IPS-18a (cell line): ENCODE results near the gene ARHGEF26.

Experiments
- H3K27ac ChIP-seq: one replicate; pipeline ENCODE4 v1.5.1; 2013; ENCODE audit warnings: low read length
- H3K27me3 ChIP-seq: one replicate; pipeline ENCODE4 v1.6.1; 2013; ENCODE audit warnings: mild to moderate bottlenecking, low read length; ENCODE audit not compliant: control insufficient read depth, insufficient read depth
- H3K36me3 ChIP-seq: one replicate; pipeline ENCODE4 v1.6.1; 2013; ENCODE audit warnings: low read depth, low read length; ENCODE audit not compliant: control insufficient read depth
- H3K4me1 ChIP-seq: one replicate; pipeline ENCODE4 v1.6.1; 2013; ENCODE audit warnings: low read depth, low read length; ENCODE audit not compliant: control insufficient read depth
- H3K4me3 ChIP-seq: one replicate; pipeline ENCODE4 v1.5.1; 2013; ENCODE audit warnings: low read length
- H3K9ac ChIP-seq: one replicate; pipeline ENCODE4 v1.6.1; 2013; ENCODE audit warnings: mild to moderate bottlenecking, low read length, moderate library complexity
- H3K9me3 ChIP-seq: one replicate; pipeline ENCODE4 v1.6.1; 2013; ENCODE audit warnings: low read depth, low read length; ENCODE audit not compliant: control insufficient read depth

The ARHGEF26 gene

DNA sequence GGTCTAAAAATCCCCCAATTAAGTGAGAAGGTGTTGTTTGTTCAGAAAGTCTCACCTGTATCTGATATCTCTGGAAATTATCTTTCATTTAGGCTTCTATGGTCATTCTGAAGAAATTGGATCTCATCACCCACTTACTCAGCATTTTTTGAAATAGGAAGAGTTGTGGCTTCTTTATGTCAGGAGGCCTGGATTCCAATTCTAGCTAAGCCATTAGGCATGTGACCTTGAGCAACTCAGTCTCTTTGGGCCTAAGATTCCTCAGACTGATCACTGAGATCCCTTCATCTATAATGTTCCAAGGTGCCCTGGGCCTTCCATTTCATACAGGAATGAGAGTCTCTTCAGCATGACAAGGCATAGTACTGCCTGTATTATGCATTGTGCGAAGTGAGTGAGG lies 70.3 kb downstream of the ARHGEF26 start:
- no peaks in the 10 kb centered on the region for H3K4me1 ChIP-seq
- H3K36me3 ChIP-seq, result no peaks in the 10 kb centered on the region
- H3K4me3 ChIP-seq, result no peak overlapping the region
- H3K27ac ChIP-seq, result no peak overlapping the region
- H3K27me3 ChIP-seq, result no peaks in the 10 kb centered on the region
- no peak overlapping the region for H3K9ac ChIP-seq
- H3K9me3 ChIP-seq, result no peaks in the 10 kb centered on the region

DNA sequence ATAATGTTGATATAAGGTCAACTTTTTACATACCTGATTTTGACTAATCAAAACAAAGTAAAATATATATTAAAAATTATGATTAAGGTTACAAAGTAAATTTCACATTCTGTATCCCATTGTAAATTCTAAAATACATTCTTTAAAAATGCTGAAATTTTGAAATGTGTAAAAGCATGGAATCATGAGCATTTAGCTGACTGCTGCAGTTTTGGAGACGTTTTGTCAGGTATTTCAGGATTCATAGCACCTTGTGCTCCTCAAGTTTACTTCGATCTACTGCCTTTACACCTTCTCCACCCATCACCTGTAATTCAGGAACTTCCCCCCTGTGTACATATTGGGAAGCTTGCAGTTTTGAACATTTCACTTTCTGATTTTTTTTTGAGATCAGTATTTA lies 71.0 kb downstream of the ARHGEF26 start:
- H3K4me1 ChIP-seq, result no peaks in the 10 kb centered on the region
- no peak overlapping the region for H3K4me3 ChIP-seq
- H3K9me3 ChIP-seq, result no peaks in the 10 kb centered on the region

DNA sequence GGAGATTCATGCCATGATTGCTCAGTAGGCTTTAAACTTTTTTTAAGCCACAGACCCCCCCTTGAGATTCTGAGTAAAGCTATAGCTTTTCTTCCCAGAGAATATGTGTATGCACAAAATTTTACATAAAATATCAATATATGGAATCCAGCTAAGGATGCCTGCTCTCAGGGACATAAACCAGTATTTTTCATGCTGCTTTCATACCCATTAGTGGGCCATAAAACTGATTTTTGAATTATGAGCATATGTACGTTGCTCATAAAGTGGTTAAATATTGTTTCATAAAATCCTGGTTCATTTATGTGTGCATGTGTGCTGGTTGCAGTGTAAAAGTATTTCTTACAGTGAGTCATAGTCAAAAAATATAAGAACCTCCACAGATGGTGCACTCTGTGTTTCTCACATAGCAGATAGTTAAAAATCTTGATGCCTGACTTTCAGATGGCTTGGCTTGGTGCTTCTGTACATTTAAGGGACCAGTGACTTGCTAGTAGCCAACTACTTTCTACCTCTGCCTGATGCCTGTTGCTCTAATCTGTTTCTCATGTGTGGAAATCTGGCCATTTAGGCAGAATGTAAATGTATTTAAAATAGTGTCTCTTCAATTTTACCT lies 71.9 kb downstream of the ARHGEF26 start:
- no peaks in the 10 kb centered on the region for H3K27me3 ChIP-seq
- H3K27ac ChIP-seq, result no peak overlapping the region
- H3K9me3 ChIP-seq, result no peaks in the 10 kb centered on the region
- H3K9ac ChIP-seq, result no peak overlapping the region
- H3K4me1 ChIP-seq, result no peaks in the 10 kb centered on the region
- no peak overlapping the region for H3K4me3 ChIP-seq
- no peaks in the 10 kb centered on the region for H3K36me3 ChIP-seq

More for the DNA sequence above, 71.0 kb downstream of the ARHGEF26 start:
- no peak overlapping the region for H3K9ac ChIP-seq
- no peaks in the 10 kb centered on the region for H3K27me3 ChIP-seq
- no peak overlapping the region for H3K27ac ChIP-seq
- no peaks in the 10 kb centered on the region for H3K36me3 ChIP-seq

DNA sequence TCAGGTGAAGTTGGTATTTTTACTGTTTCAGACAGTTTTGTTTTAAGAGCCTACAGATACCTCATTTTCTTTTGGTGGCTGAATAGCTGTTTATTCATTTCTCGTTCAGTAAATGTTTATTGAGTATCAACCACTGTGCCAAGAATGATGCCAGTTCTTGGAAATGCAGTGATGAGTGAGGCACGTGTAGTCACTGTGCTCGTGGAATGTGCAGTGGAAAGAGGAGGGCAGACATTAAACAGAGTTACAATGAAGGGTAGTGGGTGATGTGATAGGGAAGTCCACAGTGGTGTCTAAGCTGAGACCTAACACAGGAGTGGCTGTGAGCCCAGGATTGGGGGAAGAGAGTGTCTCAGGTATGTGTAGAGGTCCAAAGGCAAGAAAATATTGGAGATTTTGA lies 73.7 kb downstream of the ARHGEF26 start:
- Histone ChIP-seq H3K4me3 (no peak overlapping the region), H3K36me3 (no peaks in the 10 kb centered on the region), H3K9ac (no peak overlapping the region), H3K27ac (no peak overlapping the region), H3K9me3 (no peaks in the 10 kb centered on the region), H3K27me3 (no peaks in the 10 kb centered on the region), H3K4me1 (no peaks in the 10 kb centered on the region)

DNA sequence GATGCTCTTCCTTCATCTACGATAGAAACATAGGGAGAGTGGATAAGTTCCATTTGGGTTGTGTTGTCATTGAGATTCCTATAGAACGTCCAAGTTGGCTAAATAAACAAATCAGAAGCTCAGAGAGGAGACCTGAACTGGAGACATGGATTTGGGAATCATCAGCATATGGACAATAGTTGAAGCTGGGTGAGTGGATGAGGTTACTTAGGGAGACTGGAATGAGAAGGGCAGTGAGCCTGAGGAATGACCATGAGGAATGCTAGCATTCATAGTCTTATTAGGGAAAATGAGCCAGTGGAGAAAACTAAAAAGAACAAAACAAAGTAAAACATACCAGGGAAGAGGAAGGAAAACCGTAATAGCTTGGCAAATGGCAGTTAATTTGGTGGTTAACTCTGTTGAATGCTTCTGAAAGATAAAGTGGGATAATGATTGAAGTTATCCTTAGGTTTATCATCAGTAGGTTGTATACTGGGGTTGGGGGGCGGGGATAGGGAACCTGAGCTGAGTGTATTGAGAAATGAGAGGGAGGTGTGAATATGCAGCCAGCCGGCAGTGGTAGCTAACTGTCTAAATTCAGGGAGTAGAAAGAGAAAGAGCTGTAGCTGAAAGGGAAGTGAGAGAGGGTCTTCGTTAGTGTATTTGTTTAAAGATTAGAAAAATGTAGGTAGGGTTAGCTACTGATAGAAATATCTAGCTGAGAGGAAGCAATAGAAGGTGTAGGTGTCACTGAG lies 74.6 kb downstream of the ARHGEF26 start:
- no peaks in the 10 kb centered on the region for H3K27me3 ChIP-seq
- H3K9ac ChIP-seq, result no peak overlapping the region
- no peak overlapping the region for H3K4me3 ChIP-seq
- no peak overlapping the region for H3K27ac ChIP-seq
- H3K9me3 ChIP-seq, result no peaks in the 10 kb centered on the region
- H3K36me3 ChIP-seq, result no peaks in the 10 kb centered on the region
- H3K4me1 ChIP-seq, result no peaks in the 10 kb centered on the region

DNA sequence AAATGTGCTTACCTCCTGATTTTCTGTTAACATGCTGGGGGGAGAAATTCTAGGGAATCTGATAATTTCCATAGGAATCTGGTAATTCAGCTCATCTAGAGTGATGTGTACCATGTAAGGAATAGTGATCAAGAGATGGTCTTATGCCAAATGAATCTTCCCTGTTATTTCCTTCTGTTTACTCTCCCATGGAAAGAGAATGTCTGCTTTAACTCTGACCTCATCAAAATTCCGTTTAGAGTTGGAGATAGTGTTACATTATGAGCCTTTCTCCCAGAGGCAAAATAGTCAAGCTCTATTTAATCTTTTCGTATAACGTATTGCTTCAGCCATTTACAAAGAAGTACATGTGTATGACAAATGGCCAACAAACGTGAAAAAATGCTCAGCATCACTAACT lies 76.6 kb downstream of the ARHGEF26 start:
- Histone ChIP-seq H3K4me1 (no peaks in the 10 kb centered on the region), H3K4me3 (no peak overlapping the region), H3K27ac (no peak overlapping the region), H3K9ac (no peak overlapping the region), H3K9me3 (no peaks in the 10 kb centered on the region), H3K36me3 (no peaks in the 10 kb centered on the region), H3K27me3 (no peaks in the 10 kb centered on the region)

DNA sequence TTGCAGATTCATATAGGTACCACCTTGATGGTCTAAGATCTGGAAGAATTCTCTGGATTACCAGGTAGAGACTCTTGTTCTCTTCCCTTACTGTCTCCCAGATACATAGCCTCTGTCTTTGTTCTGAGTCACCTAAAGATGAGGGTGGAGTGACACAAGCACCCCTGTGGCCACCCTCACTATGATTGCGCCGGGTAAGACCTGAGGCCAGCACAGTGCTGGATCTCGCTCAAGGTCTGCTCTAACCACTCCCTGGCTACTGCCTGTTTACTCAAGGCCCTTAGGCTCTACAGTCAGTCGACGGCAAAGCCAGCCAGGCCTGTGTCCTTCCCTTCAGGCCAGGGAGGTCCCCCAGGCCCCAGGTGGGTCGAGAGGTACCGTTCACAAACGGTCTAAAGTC lies 88.3 kb downstream of the ARHGEF26 start:
- Histone ChIP-seq H3K4me1 (no peaks in the 10 kb centered on the region), H3K9ac (no peak overlapping the region), H3K4me3 (no peak overlapping the region), H3K9me3 (no peaks in the 10 kb centered on the region), H3K36me3 (no peaks in the 10 kb centered on the region), H3K27me3 (no peaks in the 10 kb centered on the region), H3K27ac (no peak overlapping the region)

DNA sequence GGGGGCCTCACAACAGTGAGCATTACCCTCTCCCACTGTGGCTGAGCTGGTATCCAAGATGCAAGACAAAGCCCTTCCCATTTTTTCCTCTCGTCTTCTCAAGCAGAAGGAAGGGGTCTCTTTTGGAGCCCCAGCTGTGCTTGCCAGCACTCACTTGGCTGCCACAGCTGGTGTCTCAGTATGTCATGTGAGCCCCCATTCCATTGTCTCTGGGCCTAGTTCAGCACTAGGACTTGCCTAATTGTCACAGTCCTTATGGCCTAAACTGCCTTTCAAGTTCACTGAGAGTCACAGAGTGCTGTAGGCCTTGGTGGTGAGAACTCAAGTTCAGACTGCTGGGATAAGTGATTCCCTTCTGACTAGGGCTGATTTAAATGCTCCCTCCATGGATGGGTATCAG lies 89.8 kb downstream of the ARHGEF26 start:
- Histone ChIP-seq H3K9ac (no peak overlapping the region), H3K27ac (no peak overlapping the region), H3K4me1 (no peaks in the 10 kb centered on the region), H3K27me3 (no peaks in the 10 kb centered on the region), H3K4me3 (no peak overlapping the region), H3K36me3 (no peaks in the 10 kb centered on the region), H3K9me3 (no peaks in the 10 kb centered on the region)

DNA sequence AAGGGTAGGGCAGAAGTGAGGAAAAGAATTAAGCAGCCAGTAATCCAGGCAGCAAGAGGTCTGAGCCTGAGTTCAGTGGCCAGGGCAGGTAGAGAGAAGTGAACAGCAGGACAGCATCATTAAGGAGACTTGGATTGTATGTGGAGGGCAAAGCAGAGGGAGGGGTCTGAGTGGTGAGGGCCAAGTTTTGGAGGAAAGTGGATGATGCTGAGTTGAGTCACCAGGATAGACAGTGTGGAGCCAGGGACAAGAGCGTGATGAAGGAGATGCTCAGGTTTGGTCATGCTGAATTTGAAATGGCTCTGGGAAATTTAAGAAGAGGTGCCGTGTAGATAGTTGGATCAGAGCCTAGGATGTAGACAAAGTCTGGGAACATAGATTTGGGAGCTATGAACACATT lies 93.1 kb downstream of the ARHGEF26 start:
- Histone ChIP-seq H3K4me1 (no peaks in the 10 kb centered on the region), H3K4me3 (no peak overlapping the region), H3K27ac (no peak overlapping the region)

DNA sequence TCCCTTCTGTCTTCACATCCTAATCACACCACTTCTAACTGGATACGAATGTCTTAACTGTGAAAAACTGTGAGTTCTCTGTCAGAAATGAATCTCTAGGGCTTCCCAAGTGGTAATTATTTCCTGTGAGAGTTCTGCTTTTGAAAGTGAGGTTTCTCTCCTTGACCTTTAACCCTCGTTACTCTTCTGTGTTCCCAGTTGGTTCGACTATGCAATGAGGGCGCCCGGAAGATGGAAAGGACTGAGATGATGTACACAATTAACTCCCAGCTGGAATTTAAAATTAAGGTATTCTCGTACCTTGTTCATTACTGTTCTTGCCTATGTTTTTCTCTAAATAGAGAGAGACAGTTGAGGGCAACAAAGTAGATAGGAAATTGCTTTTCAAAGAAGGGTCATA lies 96.5 kb downstream of the ARHGEF26 start:
- Histone ChIP-seq H3K9me3 (no peaks in the 10 kb centered on the region), H3K27ac (no peak overlapping the region), H3K36me3 (no peaks in the 10 kb centered on the region), H3K4me3 (no peak overlapping the region), H3K9ac (no peak overlapping the region), H3K4me1 (no peaks in the 10 kb centered on the region), H3K27me3 (no peaks in the 10 kb centered on the region)

More for the DNA sequence above, 93.1 kb downstream of the ARHGEF26 start:
- H3K36me3 ChIP-seq, result no peaks in the 10 kb centered on the region
- H3K9me3 ChIP-seq, result no peaks in the 10 kb centered on the region
- H3K9ac ChIP-seq, result no peak overlapping the region
- no peaks in the 10 kb centered on the region for H3K27me3 ChIP-seq

DNA sequence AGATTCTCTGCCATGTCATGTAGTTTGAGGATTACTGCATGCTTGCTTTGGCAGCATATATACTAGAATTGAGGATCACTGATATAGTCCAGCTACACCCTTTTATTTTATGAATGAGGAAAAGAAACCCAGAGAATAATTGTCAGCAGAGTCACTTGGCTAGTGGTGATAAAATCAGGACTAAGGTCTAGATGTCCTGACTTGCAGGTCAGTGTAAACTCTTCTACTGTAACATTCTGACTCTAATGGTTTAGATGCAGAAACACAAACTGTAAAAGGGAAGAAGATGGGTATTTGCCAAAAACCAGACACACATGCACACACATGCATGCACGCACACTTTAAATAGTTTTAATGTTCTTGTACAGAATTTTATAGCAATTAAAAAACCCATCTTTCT lies 97.5 kb downstream of the ARHGEF26 start:
- Histone ChIP-seq H3K4me3 (no peak overlapping the region), H3K4me1 (no peaks in the 10 kb centered on the region), H3K27me3 (no peaks in the 10 kb centered on the region), H3K9me3 (no peaks in the 10 kb centered on the region), H3K27ac (no peak overlapping the region), H3K9ac (no peak overlapping the region), H3K36me3 (no peaks in the 10 kb centered on the region)

DNA sequence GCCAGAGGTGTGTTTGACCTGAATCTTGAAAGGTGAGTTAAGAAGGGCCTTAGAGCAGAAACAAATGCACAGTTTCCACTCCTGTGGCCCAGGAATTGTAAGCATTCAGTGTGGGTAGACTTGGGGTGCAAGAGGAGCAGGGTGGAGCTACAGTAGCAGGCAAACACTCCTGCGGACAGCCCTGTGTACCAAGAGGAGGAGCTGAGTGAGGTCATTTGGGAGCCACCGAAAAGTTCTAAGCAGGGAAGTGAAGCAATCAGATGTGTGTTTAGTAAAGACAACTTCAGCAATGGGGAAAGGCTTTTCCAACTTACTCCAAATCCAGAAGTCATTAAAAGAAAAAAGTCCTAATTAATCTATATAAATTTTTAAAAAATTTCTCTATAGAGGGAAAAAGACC lies 99.3 kb downstream of the ARHGEF26 start:
- Histone ChIP-seq H3K9me3 (no peaks in the 10 kb centered on the region), H3K9ac (no peak overlapping the region), H3K36me3 (no peaks in the 10 kb centered on the region), H3K4me1 (no peaks in the 10 kb centered on the region), H3K27me3 (no peaks in the 10 kb centered on the region), H3K27ac (no peak overlapping the region), H3K4me3 (no peak overlapping the region)
